ENCODE measurements around the gene CATSPERZ.

Gene CATSPERZ

GRCh38 chr11:64291752-64292459, 8.3 kb upstream of the CATSPERZ start:
- Histone ChIP-seq H3K36me3 (ENCODE audit: control insufficient read depth, insufficient read depth, low read length) (no peaks in the 10 kb centered on the region), H3K4me1 (ENCODE audit: control insufficient read depth, insufficient read depth, low read length) (peaks cover 16% of the 10 kb centered on the region), H3K9ac (ENCODE audit: low read length) (peak overlapping the region; percentile 15), H3K4me3 (ENCODE audit: low read length) (no peak overlapping the region), H3K27me3 (ENCODE audit: control insufficient read depth, insufficient read depth, low read length) (peaks cover 63% of the 10 kb centered on the region), H3K9me3 (ENCODE audit: control insufficient read depth, low read length) (no peaks in the 10 kb centered on the region)

- no peaks in the 10 kb centered on the region for H3K36me3 ChIP-seq (ENCODE audit: control insufficient read depth, insufficient read depth, low read length)
- H3K9me3 ChIP-seq (ENCODE audit: control insufficient read depth, low read length): no peaks in the 10 kb centered on the region
- peaks cover 16% of the 10 kb centered on the region for H3K4me1 ChIP-seq (ENCODE audit: control insufficient read depth, insufficient read depth, low read length)
- peaks cover 70% of the 10 kb centered on the region for H3K27me3 ChIP-seq (ENCODE audit: control insufficient read depth, insufficient read depth, low read length)
- H3K9ac ChIP-seq (ENCODE audit: low read length): no peak overlapping the region
- H3K4me3 ChIP-seq (ENCODE audit: low read length): no peak overlapping the region
Observed at GRCh38 chr11:64292460-64293254, 7.5 kb upstream of the CATSPERZ start.

GRCh38 chr11:64294774-64295173, 5.4 kb upstream of the CATSPERZ start:
- no peak overlapping the region for H3K9ac ChIP-seq (ENCODE audit: low read length)

GRCh38 chr11:64295760-64296159, 4.4 kb upstream of the CATSPERZ start:
- Histone ChIP-seq H3K36me3 (ENCODE audit: control insufficient read depth, insufficient read depth, low read length) (no peaks in the 10 kb centered on the region), H3K9ac (ENCODE audit: low read length) (no peak overlapping the region), H3K4me1 (ENCODE audit: control insufficient read depth, insufficient read depth, low read length) (peaks cover 39% of the 10 kb centered on the region), H3K9me3 (ENCODE audit: control insufficient read depth, low read length) (no peaks in the 10 kb centered on the region), H3K27me3 (ENCODE audit: control insufficient read depth, insufficient read depth, low read length) (peaks cover 92% of the 10 kb centered on the region), H3K4me3 (ENCODE audit: low read length) (no peak overlapping the region)

More at GRCh38 chr11:64294774-64295173, 5.4 kb upstream of the CATSPERZ start:
- peaks cover 29% of the 10 kb centered on the region for H3K4me1 ChIP-seq (ENCODE audit: control insufficient read depth, insufficient read depth, low read length)
- H3K36me3 ChIP-seq (ENCODE audit: control insufficient read depth, insufficient read depth, low read length): no peaks in the 10 kb centered on the region
- H3K9me3 ChIP-seq (ENCODE audit: control insufficient read depth, low read length): no peaks in the 10 kb centered on the region
- peaks cover 91% of the 10 kb centered on the region for H3K27me3 ChIP-seq (ENCODE audit: control insufficient read depth, insufficient read depth, low read length)
- H3K4me3 ChIP-seq (ENCODE audit: low read length): no peak overlapping the region

GRCh38 chr11:64296236-64296635, 3.9 kb upstream of the CATSPERZ start:
- Histone ChIP-seq H3K27me3 (ENCODE audit: control insufficient read depth, insufficient read depth, low read length) (peaks cover 90% of the 10 kb centered on the region), H3K9ac (ENCODE audit: low read length) (no peak overlapping the region), H3K4me1 (ENCODE audit: control insufficient read depth, insufficient read depth, low read length) (peaks cover 37% of the 10 kb centered on the region), H3K36me3 (ENCODE audit: control insufficient read depth, insufficient read depth, low read length) (no peaks in the 10 kb centered on the region), H3K9me3 (ENCODE audit: control insufficient read depth, low read length) (no peaks in the 10 kb centered on the region), H3K4me3 (ENCODE audit: low read length) (no peak overlapping the region)

- no peaks in the 10 kb centered on the region for H3K36me3 ChIP-seq (ENCODE audit: control insufficient read depth, insufficient read depth, low read length)
- H3K4me3 ChIP-seq (ENCODE audit: low read length): no peak overlapping the region
- no peak overlapping the region for H3K9ac ChIP-seq (ENCODE audit: low read length)
- no peaks in the 10 kb centered on the region for H3K9me3 ChIP-seq (ENCODE audit: control insufficient read depth, low read length)
- H3K27me3 ChIP-seq (ENCODE audit: control insufficient read depth, insufficient read depth, low read length): peaks cover 82% of the 10 kb centered on the region
- peaks cover 32% of the 10 kb centered on the region for H3K4me1 ChIP-seq (ENCODE audit: control insufficient read depth, insufficient read depth, low read length)
Observed at GRCh38 chr11:64296830-64297698, 3.1 kb upstream of the CATSPERZ start.

GRCh38 chr11:64297699-64298358, 2.3 kb upstream of the CATSPERZ start:
- Histone ChIP-seq H3K27me3 (ENCODE audit: control insufficient read depth, insufficient read depth, low read length) (peaks cover 75% of the 10 kb centered on the region), H3K9me3 (ENCODE audit: control insufficient read depth, low read length) (no peaks in the 10 kb centered on the region), H3K4me3 (ENCODE audit: low read length) (no peak overlapping the region), H3K36me3 (ENCODE audit: control insufficient read depth, insufficient read depth, low read length) (no peaks in the 10 kb centered on the region), H3K9ac (ENCODE audit: low read length) (no peak overlapping the region), H3K4me1 (ENCODE audit: control insufficient read depth, insufficient read depth, low read length) (peaks cover 24% of the 10 kb centered on the region)

GRCh38 chr11:64298966-64299846, 952 bp upstream of the CATSPERZ start:
- Histone ChIP-seq H3K27me3 (ENCODE audit: control insufficient read depth, insufficient read depth, low read length) (peaks cover 62% of the 10 kb centered on the region), H3K4me3 (ENCODE audit: low read length) (no peak overlapping the region), H3K9ac (ENCODE audit: low read length) (peak overlapping the region; percentile 34)

GRCh38 chr11:64303109-64304031, 3.2 kb downstream of the CATSPERZ start:
- peak overlapping the region; percentile 82 for H3K9ac ChIP-seq (ENCODE audit: low read length)
- peaks cover 45% of the 10 kb centered on the region for H3K4me1 ChIP-seq (ENCODE audit: control insufficient read depth, insufficient read depth, low read length)
- H3K9me3 ChIP-seq (ENCODE audit: control insufficient read depth, low read length): no peaks in the 10 kb centered on the region
- H3K36me3 ChIP-seq (ENCODE audit: control insufficient read depth, insufficient read depth, low read length): no peaks in the 10 kb centered on the region
- no peak overlapping the region for H3K4me3 ChIP-seq (ENCODE audit: low read length)
- peaks cover 26% of the 10 kb centered on the region for H3K27me3 ChIP-seq (ENCODE audit: control insufficient read depth, insufficient read depth, low read length)

More at GRCh38 chr11:64298966-64299846, 952 bp upstream of the CATSPERZ start:
- H3K36me3 ChIP-seq (ENCODE audit: control insufficient read depth, insufficient read depth, low read length): no peaks in the 10 kb centered on the region
- H3K9me3 ChIP-seq (ENCODE audit: control insufficient read depth, low read length): no peaks in the 10 kb centered on the region
- peaks cover 32% of the 10 kb centered on the region for H3K4me1 ChIP-seq (ENCODE audit: control insufficient read depth, insufficient read depth, low read length)

- Histone ChIP-seq H3K9me3 (ENCODE audit: control insufficient read depth, low read length) (no peaks in the 10 kb centered on the region), H3K9ac (ENCODE audit: low read length) (peak overlapping the region; percentile 82), H3K4me3 (ENCODE audit: low read length) (peak overlapping the region; percentile 64), H3K27me3 (ENCODE audit: control insufficient read depth, insufficient read depth, low read length) (peaks cover 21% of the 10 kb centered on the region), H3K36me3 (ENCODE audit: control insufficient read depth, insufficient read depth, low read length) (no peaks in the 10 kb centered on the region), H3K4me1 (ENCODE audit: control insufficient read depth, insufficient read depth, low read length) (peaks cover 45% of the 10 kb centered on the region)
Observed at GRCh38 chr11:64304032-64304315, 3.8 kb downstream of the CATSPERZ start.

Measured in mucosa of stomach (tissue), 1 donor.